ENCODE data around the gene NCKIPSD.

DNA sequence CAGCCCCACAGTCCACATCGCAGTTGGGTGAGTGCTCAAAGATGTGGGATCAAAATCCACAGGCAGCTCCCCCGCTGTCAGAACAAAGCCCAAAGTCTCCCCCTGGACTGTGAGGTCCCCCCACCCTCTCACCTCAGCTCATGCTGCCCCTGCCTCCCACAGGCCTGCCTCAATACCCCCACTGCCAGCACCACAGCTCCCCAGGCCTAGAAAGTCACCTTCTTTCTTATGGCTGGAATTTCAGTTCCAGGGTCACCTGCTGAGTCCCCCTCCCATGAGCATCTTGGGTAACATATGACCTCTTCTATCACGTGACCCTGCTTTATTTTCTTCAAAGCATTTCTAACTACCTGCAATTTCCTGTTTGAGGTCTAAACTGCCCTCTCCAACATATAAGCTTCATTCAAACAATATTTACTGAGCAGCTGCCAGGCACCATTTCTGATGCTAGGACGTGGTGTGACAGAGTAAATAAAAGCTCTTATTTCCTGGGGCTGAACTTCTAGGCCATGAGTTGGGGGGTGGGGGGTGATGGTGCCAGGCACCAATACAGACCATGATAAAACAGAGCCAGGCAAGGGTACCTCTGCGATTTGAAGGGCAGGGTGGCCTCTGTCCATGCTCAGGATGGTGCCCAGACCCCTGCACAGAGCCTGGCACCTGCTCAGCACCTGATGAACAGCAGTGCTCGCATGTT lies 61.7 kb downstream of the NCKIPSD start:
- TF ChIP-seq POLR2A (IDR thresholded peaks at IDR 0.05), result no peak
- TF ChIP-seq CTCF (IDR thresholded peaks at IDR 0.05), result no peak

All from tibial nerve (tissue), 3 donors.